Measurements from ENCODE around the gene ATP2B2. TPM values are rescaled to one million over a fixed set of nuclear protein-coding genes. Genes with fewer than 3 reads are reported as not detected.
A peak's percentile ranks its signal among the peaks of the same experiment; 100 is the strongest.

ATP2B2 gene
- total and polyA plus RNA-seq, 2 experiments from 2014 or later = 0.42 to 0.63 TPM

- TF ChIP-seq EZH2 (IDR thresholded peaks at IDR 0.05; ENCODE audit: low read depth, unreplicated experiment) (no peak), CTCF (conservative IDR thresholded peaks at IDR 0.05; ENCODE audit: low read depth in 2 of 2) (peak; percentile 50 to 65), ZNF114 (CRISPR knock-in tag; IDR thresholded peaks at IDR 0.05) (no peak), POLR2AphosphoS5 (IDR thresholded peaks at IDR 0.05; ENCODE audit: low read depth) (no peak), ZNF331 (CRISPR knock-in tag; IDR thresholded peaks at IDR 0.05; ENCODE audit: low read depth) (no peak), CREB1 (CRISPR knock-in tag; IDR thresholded peaks at IDR 0.05; ENCODE audit: low read depth) (no peak)
- Histone ChIP-seq H3K4me2 (no peak overlapping the region), H3K27ac (ENCODE audit: low read depth) (no peak overlapping the region), H3K79me2 (replicated peaks; ENCODE audit: insufficient read depth) (no peaks in the 10 kb centered on the region), H3F3A (replicated peaks; ENCODE audit: low read depth) (no peaks in the 10 kb centered on the region), H3K4me3 (no peak overlapping the region), H4K20me1 (replicated peaks; ENCODE audit: insufficient read depth) (no peaks in the 10 kb centered on the region), H2AFZ (0 out of 2 replicates have a peak overlapping the region, but pooled peaks have one; percentile 63), H3K9me2 (ENCODE audit: insufficient read depth) (no peaks in the 10 kb centered on the region), H3K27me3 (ENCODE audit: insufficient read depth) (no peaks in the 10 kb centered on the region), H3K4me1 (ENCODE audit: insufficient read depth) (no peaks in the 10 kb centered on the region; the same call in 1 of the 2 replicates), H3K36me3 (ENCODE audit: insufficient read depth) (no peaks in the 10 kb centered on the region)
- Mint-ChIP-seq H3K36me3 (ENCODE audit: low read depth) (no peaks in the 10 kb centered on the region), H3K27ac (peak overlapping the region; percentile 65; the same call in 1 of the 2 replicates), H3K4me1 (peaks cover 8% of the 10 kb centered on the region; the same call in 2 of the 3 replicates), H3K9me3 (no peaks in the 10 kb centered on the region), H3K27me3 (ENCODE audit: insufficient read depth, low read depth, poor library complexity) (peaks cover 6% of the 10 kb centered on the region), H3K4me3 (no peak overlapping the region)
- DNase-seq (ENCODE audit: low spot score) (peak; percentile 62), ATAC-seq (peak; percentile 79)
These were observed 82.1 kb downstream of the ATP2B2 start for GRCh38 chr3:10423171-10423882.

GRCh38 chr3:10421996-10422395, 83.4 kb downstream of the ATP2B2 start:
- Histone ChIP-seq H3K27me3 (ENCODE audit: insufficient read depth) (no peaks in the 10 kb centered on the region), H3K9me2 (ENCODE audit: insufficient read depth) (no peaks in the 10 kb centered on the region), H3K79me2 (replicated peaks; ENCODE audit: insufficient read depth) (no peaks in the 10 kb centered on the region), H4K20me1 (replicated peaks; ENCODE audit: insufficient read depth) (no peaks in the 10 kb centered on the region), H3K4me2 (no peak overlapping the region), H2AFZ (no peak overlapping the region), H3K4me1 (ENCODE audit: insufficient read depth) (no peaks in the 10 kb centered on the region; the same call in 1 of the 2 replicates), H3K4me3 (no peak overlapping the region), H3K36me3 (ENCODE audit: insufficient read depth) (no peaks in the 10 kb centered on the region), H3F3A (replicated peaks; ENCODE audit: low read depth) (no peaks in the 10 kb centered on the region), H3K27ac (ENCODE audit: low read depth) (no peak overlapping the region)
- Mint-ChIP-seq H3K4me3 (no peak overlapping the region), H3K9me3 (no peaks in the 10 kb centered on the region), H3K27me3 (ENCODE audit: insufficient read depth, low read depth, poor library complexity) (peaks cover 6% of the 10 kb centered on the region), H3K4me1 (peaks cover 9% of the 10 kb centered on the region; the same call in 2 of the 3 replicates), H3K27ac (no peak overlapping the region), H3K36me3 (ENCODE audit: low read depth) (no peaks in the 10 kb centered on the region)
- DNase-seq (ENCODE audit: low spot score) (no peak), ATAC-seq (no peak)
- no peak for TF ChIP-seq ZNF331 (CRISPR knock-in tag; IDR thresholded peaks at IDR 0.05; ENCODE audit: low read depth)
- no peak for TF ChIP-seq REST (IDR thresholded peaks at IDR 0.05; ENCODE audit: unreplicated experiment)
- no peak for TF ChIP-seq EZH2phosphoT487 (IDR thresholded peaks at IDR 0.05; ENCODE audit: unreplicated experiment)
- no peak for TF ChIP-seq POLR2AphosphoS5 (IDR thresholded peaks at IDR 0.05; ENCODE audit: low read depth)
- TF ChIP-seq ETS1 (IDR thresholded peaks at IDR 0.05) = no peak
- no peak for TF ChIP-seq CTCF (conservative IDR thresholded peaks at IDR 0.05; ENCODE audit: low read depth in 2 of 2)
- no peak for TF ChIP-seq NANOG (IDR thresholded peaks at IDR 0.05; ENCODE audit: borderline replicate concordance)
- TF ChIP-seq EZH2 (IDR thresholded peaks at IDR 0.05; ENCODE audit: low read depth, unreplicated experiment) = no peak
- no peak for TF ChIP-seq CREB1 (CRISPR knock-in tag; IDR thresholded peaks at IDR 0.05; ENCODE audit: low read depth)
- TF ChIP-seq JUNB (IDR thresholded peaks at IDR 0.05; ENCODE audit: unreplicated experiment) = no peak
- TF ChIP-seq STAT1 (IDR thresholded peaks at IDR 0.05; ENCODE audit: unreplicated experiment) = no peak
- TF ChIP-seq ZNF114 (CRISPR knock-in tag; IDR thresholded peaks at IDR 0.05) = no peak

Measured in GM23338 (cell line).